T-helper 22 cell (primary cell): ENCODE results near the gene WDR45B.

Source experiments
- DNase-seq: peaks from one replicate; pipeline ENCODE4 v3.0.0-alpha.2; 2020; ENCODE audit warnings: low read depth

The WDR45B gene

DNA sequence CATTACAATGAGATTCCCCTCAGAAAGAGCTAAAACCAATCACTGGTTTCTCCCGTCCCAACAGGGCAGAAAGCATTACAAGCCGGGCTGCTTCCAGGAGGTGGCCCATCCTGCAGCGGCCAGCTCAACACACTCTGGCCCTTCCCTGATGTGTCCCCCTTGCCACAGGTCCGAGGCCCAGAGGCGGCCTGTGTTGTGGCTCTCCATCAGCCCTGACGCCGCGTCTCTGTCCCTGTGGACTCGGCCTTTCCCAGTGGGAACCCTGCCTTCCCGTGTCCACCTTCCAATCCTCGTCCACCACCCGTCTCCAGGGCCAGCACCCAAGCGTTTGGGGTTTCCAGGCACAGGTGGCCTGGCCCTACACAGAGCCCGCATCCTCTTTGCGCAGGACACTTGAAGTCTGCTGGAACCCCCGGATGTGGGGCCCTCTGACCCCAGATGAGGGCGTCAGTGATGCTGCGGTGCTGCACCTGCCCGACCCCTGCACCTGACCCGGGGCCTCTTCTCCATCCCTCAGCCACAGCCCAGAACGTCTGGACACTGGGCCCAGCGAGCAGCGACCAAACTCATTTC lies 29.2 kb upstream of the WDR45B start:
- DNase-seq: no peak

- no peak for DNase-seq
Measured at GRCh38 chr17:82675476-82676245, 27.4 kb upstream of the WDR45B start.

DNA sequence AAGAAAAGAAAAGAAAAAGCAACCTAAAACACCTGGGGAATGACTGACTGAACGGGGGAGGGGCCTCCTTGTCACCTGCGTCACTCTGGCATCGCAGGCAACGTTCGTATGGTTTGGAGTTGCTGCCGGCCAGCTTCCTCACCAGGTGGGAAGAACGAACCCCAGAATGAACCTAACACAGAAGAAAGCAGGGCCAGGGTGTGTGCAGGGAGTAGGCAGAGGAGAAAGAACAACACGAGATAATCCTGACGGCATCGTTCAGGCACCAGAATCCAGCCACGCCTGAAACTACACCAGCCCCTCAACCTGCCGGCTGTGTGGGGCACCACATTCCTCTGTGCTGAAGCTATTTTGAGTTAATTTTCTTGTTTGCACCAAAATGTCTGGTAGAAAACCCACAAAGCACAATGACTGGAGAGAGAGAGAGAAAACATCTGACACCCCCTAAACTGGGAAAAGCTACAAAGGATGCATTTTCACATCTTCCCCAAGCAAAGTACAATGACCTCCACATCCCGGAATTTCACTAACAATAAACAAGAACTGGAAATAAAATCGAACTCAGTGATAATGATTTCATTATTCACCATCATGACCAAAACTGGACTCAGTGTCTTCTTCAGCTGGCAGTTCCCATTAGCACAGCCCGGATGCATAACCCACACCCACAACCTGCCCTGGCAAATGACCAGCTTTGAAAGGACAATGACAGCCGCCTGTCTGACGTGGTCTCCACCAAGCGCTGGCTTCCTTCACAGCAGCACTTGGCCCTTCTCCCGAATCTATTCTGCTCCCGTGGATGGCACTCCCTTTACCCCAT lies 26.6 kb upstream of the WDR45B start:
- DNase-seq: no peak

GRCh38 chr17:82670661-82671450 lies 22.6 kb upstream of the WDR45B start:
- DNase-seq: no peak

- DNase-seq: no peak
Measured at GRCh38 chr17:82668631-82669099, 20.4 kb upstream of the WDR45B start.

DNA sequence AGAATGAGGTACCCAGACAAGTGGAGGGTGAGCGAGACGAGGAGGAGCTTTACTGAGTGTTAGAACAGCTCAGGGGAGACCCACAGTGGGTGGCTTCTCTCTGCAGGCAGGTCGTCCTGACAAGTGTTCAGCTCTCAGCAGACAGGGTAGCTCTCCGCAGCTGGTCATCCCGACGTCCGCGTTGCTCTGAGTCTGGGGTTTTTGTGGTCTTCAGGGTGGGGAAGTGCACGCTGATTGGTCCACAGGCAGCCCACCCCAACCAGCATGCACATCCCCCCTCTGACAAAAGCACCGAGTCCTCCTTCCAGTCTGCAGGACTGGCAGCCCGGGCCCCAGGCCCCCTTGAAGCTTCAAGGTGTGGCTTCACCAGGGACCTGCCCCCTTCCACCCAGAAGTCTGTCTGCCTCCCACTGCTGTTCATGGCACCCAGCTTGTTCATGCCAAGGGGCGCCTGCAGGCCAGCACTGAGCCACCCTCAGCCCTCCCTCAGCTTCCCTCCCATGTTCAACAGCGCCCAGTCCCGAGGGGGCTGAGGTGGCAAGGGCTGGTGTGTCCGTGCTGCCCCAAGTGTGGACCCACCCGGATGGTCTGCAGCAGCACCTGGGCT lies 19.9 kb upstream of the WDR45B start:
- no peak for DNase-seq

DNA sequence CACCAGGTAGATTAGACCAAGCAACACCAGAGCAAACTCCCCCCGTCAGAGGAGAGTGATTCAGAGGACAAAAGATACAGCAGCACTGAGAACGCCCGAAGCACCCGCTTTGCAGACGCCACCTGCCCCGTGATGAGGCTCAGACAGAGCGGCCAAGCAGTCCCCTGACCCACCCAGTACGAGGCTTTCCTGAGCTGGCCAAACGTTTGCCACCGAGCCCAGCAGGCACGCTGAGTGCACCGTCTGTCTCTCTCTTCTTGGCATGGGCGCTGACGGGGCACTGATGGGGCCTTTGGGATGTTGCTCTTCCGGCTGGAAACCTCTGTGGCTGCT lies 19.4 kb upstream of the WDR45B start:
- DNase-seq: no peak

GRCh38 chr17:82666931-82667667 lies 18.9 kb upstream of the WDR45B start:
- no peak for DNase-seq

DNA sequence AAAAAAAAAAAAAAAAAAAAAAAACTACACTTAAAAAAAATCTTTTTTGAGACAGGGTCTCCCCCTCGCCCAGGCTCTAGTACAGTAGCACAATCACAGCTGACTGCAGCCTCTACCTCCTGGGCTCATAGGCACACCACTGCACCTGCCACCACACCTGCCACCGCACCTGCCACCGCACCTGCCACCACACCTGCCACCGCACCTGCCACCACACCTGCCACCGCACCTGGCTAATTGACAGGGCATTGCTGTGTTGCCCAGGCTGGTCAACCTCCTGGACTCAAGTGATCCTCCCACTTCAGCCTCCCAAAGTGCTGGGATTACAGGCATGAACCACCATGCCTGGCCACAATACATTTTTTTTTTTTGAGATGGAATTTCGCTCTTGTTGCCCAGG lies 17.6 kb upstream of the WDR45B start:
- no peak for DNase-seq

DNA sequence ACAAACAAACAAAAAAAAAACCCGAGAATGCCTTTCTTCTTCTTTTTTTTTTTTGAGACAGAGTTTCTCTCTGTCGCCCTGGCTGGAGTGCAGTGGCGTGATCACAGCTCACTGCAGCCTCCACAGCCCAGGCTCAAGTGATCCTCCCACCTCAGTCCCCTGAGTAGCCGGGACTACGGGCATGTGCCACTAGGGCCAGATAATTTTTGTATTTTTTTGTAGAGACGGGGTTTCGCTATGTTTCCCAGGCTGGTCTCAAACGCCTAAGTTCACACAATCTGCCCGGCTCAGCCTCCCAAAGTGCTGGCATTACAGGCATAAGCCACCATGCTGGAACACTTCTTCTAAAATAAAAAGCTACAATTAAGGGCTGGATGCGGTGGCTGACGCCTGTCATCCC lies 17.0 kb upstream of the WDR45B start:
- DNase-seq: no peak

DNA sequence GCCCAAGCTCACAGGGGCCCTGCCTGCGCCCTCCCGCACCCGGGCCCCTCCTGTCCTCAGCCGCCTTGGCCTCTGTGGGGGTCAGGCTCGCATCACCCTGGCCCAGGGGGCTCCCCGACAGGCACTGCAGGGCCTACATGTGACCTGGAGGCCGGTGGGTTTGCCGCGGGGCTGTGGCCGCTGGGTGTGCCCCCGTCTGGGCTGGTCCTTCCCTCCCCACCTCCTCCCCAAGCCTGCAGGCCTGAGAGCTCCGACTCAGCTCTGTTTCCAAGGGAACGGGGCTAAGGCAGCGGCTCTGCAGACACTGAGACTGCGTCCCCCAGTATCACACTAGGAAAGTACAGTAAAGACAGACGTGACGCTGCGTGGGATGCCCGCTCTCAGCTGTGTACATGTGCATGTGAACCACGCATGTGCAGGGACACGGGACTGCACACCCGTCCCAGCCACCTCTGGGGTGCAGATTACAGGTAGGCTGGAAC lies 16.5 kb upstream of the WDR45B start:
- DNase-seq: no peak

DNA sequence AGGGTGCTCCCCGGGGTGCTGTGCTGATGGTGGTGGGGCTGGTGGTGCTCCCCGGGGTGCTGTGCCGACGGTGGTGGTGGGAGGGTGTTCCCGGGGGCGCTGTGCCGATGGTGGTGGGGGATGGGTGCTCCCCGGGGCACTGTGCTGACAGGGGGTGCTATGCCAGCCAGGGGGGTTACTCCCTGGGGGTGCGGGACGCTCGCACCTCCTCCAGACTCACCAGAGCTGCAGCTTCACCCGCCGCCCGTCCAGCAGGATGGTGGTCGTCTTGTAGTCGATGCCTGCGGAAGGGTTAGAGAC lies 16.0 kb upstream of the WDR45B start:
- no peak for DNase-seq

DNA sequence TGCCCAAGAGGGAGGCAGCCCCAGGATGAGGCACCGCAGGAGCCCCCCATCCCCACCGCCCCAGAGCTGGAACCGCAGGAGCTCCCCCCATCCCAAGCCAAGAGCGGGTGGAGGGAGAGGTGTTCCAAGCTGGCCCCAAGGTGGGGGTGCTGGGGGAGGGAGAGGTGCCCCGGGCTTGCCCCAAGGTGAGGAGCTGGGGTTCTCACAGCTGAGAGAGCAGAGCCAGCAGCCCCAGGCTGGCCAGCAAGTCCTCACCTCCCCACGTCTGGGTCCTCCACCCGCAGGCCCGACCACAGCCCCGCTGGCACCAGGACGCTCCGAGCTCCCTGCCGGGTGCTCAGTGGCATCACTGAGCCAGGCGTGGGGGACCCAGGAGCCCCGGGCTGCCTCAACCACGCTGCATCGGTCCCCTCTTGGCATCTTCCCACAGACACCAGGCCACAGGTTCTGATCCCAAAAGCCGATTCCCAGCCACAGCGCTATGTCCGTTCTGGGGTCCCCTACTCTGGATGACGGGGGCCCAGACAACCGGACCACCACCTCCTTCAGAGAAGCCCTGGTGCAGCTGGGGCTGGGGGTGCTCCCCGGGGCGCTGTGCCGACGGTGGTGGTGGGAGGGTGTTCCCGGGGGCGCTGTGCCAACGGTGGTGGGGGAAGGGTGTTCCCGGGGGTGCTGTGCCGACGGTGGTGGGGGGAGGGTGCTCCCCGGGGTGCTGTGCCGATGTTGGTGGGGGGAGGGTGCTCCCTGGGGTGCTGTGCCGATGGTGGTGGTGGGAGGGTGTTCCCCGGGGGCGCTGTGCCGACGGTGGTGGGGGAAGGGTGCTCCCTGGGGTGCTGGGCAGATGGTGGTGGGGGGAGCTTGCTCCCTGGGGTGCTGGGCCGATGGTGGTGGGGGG lies 15.4 kb upstream of the WDR45B start:
- DNase-seq: no peak

GRCh38 chr17:82662711-82663261 lies 14.5 kb upstream of the WDR45B start:
- no peak for DNase-seq

GRCh38 chr17:82661717-82662683 lies 13.8 kb upstream of the WDR45B start:
- DNase-seq: no peak

DNA sequence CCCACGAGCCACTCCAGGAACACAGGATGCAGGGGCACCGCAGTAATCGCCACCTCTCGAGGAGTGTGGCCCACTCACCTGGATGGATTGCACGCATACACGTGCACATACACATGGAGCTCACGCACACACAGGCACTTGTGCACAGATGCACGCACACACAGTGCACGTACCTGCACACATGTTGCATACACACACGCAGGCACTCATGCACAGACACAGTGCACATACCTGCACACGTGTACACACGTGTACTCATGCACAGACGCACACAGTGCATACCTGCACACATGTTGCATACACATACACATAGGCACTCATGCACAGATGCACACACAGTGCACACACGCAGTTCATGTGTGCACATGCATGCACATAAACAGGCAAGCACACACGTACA lies 11.6 kb upstream of the WDR45B start:
- no peak for DNase-seq

DNA sequence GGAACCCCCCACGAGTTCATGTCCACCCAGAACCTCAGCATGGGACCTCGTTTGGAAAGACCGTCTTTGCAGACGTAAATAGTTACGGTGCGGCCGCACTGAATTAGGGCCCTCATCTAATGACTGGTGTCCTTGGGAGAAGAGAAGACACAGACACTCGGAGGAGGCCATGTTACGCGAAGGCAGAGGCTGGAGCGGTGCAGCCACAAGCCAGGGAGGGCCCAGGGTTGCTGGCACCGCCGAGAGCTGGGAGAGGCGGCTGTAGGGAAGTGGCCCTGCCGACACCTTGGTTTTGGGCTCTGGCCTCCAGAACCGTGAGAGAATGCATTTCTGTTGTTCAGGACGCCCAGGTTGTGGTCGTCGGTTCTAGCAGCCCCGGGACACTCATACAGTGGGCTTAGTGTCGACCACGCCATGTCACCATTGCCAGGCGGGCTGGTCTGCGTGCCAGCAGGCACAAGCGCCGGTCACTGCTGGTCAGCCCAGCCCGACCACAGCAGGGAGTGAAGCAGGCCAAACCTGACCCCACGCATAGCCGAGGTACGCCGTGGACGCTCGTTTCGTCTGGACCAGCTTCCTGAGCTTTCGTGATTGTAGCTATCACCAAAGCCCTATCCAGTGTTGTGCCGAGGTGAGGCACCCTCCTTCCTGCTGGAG lies 10.7 kb upstream of the WDR45B start:
- no peak for DNase-seq

- DNase-seq: no peak
Measured at GRCh38 chr17:82658331-82658730, 10.1 kb upstream of the WDR45B start.
